ENCODE measurements around the gene FBXO27.

FBXO27 gene

GRCh38 chr19:38978326-38978689 lies 54.0 kb downstream of the FBXO27 start:
- Histone ChIP-seq H4K20me1 (ENCODE audit: insufficient read depth, low read length) (no peaks in the 10 kb centered on the region), H3K9ac (ENCODE audit: low read length) (no peak overlapping the region), H3K9me2 (ENCODE audit: low read depth, low read length) (no peaks in the 10 kb centered on the region), H3K4me3 (ENCODE audit: low read depth, low read length, poor library complexity, severe bottlenecking) (no peak overlapping the region), H3F3A (ENCODE audit: insufficient read depth, low read length) (no peaks in the 10 kb centered on the region), H3K27me3 (ENCODE audit: insufficient read depth, low read length) (no peaks in the 10 kb centered on the region; the same call in 1 of the 2 replicates), H3K9me3 (ENCODE audit: low read length) (peaks cover 5% of the 10 kb centered on the region; the same call in 1 of the 2 replicates), H3K36me3 (ENCODE audit: insufficient read depth, low read length) (no peaks in the 10 kb centered on the region; the same call in 1 of the 2 replicates), H2AFZ (ENCODE audit: low read length) (no peak overlapping the region), H3K27ac (ENCODE audit: low read depth, low read length, poor library complexity, severe bottlenecking) (no peak overlapping the region), H3K79me2 (ENCODE audit: insufficient read depth, low read length) (no peaks in the 10 kb centered on the region), H3K4me1 (ENCODE audit: insufficient read depth, low read length, severe bottlenecking) (no peaks in the 10 kb centered on the region), H3K4me2 (ENCODE audit: low read length) (no peak overlapping the region)
- TF ChIP-seq EZH2 (IDR thresholded peaks at IDR 0.05; ENCODE audit: borderline replicate concordance, low read length) (no peak), CTCF (IDR thresholded peaks at IDR 0.05; ENCODE audit: low read length) (no peak)

GRCh38 chr19:38977445-38978325 lies 54.7 kb downstream of the FBXO27 start:
- Histone ChIP-seq H3K79me2 (ENCODE audit: insufficient read depth, low read length) (no peaks in the 10 kb centered on the region), H3K27ac (ENCODE audit: low read depth, low read length, poor library complexity, severe bottlenecking) (no peak overlapping the region), H3K9ac (ENCODE audit: low read length) (no peak overlapping the region), H3K9me3 (ENCODE audit: low read length) (peaks cover 5% of the 10 kb centered on the region; the same call in 1 of the 2 replicates), H3K36me3 (ENCODE audit: insufficient read depth, low read length) (no peaks in the 10 kb centered on the region; the same call in 1 of the 2 replicates), H2AFZ (ENCODE audit: low read length) (no peak overlapping the region), H3K4me2 (ENCODE audit: low read length) (no peak overlapping the region), H3K4me1 (ENCODE audit: insufficient read depth, low read length, severe bottlenecking) (no peaks in the 10 kb centered on the region), H3K9me2 (ENCODE audit: low read depth, low read length) (no peaks in the 10 kb centered on the region), H3K4me3 (ENCODE audit: low read depth, low read length, poor library complexity, severe bottlenecking) (no peak overlapping the region), H4K20me1 (ENCODE audit: insufficient read depth, low read length) (no peaks in the 10 kb centered on the region), H3F3A (ENCODE audit: insufficient read depth, low read length) (no peaks in the 10 kb centered on the region), H3K27me3 (ENCODE audit: insufficient read depth, low read length) (no peaks in the 10 kb centered on the region; the same call in 1 of the 2 replicates)
- TF ChIP-seq CTCF (IDR thresholded peaks at IDR 0.05; ENCODE audit: low read length) (no peak), EZH2 (IDR thresholded peaks at IDR 0.05; ENCODE audit: borderline replicate concordance, low read length) (no peak)

DNA sequence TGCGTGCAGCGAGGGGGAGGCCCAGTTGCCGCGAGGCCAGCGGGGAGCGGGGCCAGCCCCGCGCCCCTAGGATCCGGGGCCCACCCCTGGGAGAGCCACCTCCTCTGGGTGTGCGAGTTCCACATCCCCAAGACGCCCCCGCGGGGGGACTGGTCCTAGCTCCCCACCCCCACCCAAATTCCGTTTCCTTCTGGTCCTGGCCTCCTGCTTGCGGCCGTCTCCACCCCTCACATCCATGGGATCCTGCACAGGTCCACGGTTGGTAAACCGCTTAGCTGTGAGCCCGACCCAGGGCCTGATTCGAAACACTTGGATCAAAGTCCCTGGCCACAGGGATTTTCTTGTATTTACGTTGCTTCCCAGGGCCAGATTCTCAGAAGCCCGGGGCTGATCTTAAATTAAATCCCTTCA lies 56.5 kb downstream of the FBXO27 start:
- TF ChIP-seq EZH2 (IDR thresholded peaks at IDR 0.05; ENCODE audit: borderline replicate concordance, low read length): no peak
- TF ChIP-seq CTCF (IDR thresholded peaks at IDR 0.05; ENCODE audit: low read length): no peak

More for the DNA sequence above, 56.5 kb downstream of the FBXO27 start:
- H3K79me2 ChIP-seq (ENCODE audit: insufficient read depth, low read length): no peaks in the 10 kb centered on the region
- H3K36me3 ChIP-seq (ENCODE audit: insufficient read depth, low read length): no peaks in the 10 kb centered on the region; the same call in 1 of the 2 replicates
- no peak overlapping the region for H3K9ac ChIP-seq (ENCODE audit: low read length)
- no peak overlapping the region for H2AFZ ChIP-seq (ENCODE audit: low read length)
- no peak overlapping the region for H3K4me2 ChIP-seq (ENCODE audit: low read length)
- no peak overlapping the region for H3K27ac ChIP-seq (ENCODE audit: low read depth, low read length, poor library complexity, severe bottlenecking)
- no peaks in the 10 kb centered on the region for H3K4me1 ChIP-seq (ENCODE audit: insufficient read depth, low read length, severe bottlenecking)
- no peaks in the 10 kb centered on the region for H3K9me2 ChIP-seq (ENCODE audit: low read depth, low read length)
- H3K4me3 ChIP-seq (ENCODE audit: low read depth, low read length, poor library complexity, severe bottlenecking): no peak overlapping the region
- H3K9me3 ChIP-seq (ENCODE audit: low read length): peaks cover 5% of the 10 kb centered on the region; the same call in 1 of the 2 replicates
- H3K27me3 ChIP-seq (ENCODE audit: insufficient read depth, low read length): no peaks in the 10 kb centered on the region; the same call in 1 of the 2 replicates
- no peaks in the 10 kb centered on the region for H4K20me1 ChIP-seq (ENCODE audit: insufficient read depth, low read length)
- no peaks in the 10 kb centered on the region for H3F3A ChIP-seq (ENCODE audit: insufficient read depth, low read length)
